AG04450 (cell line): ENCODE measurements around the gene LONP2. TPM values are rescaled to one million over a fixed set of nuclear protein-coding genes. Genes with fewer than 3 reads are reported as not detected.
A peak's percentile ranks its signal among the peaks of the same experiment; 100 is the strongest.

ENCODE experiments used
- CTCF ChIA-PET: fragments of 300-600, 350-600 bp; formaldehyde crosslinking; extraction: SDS; loops from one replicate; lab custom pipeline; 2022; ENCODE audit warnings: antibody characterized with exemption, inconsistent platforms; lab: Charles Lee
- POLR2A ChIA-PET: fragments of 350-600 bp; formaldehyde crosslinking; extraction: SDS; loops from one replicate; lab custom pipeline; 2021; ENCODE audit warnings: antibody characterized with exemption, inconsistent platforms; lab: Yijun Ruan, JAX
- DNase-seq: peaks from one replicate; pipeline ENCODE4 v3.0.0-alpha.2; 2011; ENCODE audit warnings: low read depth, low spot score
- H3K27ac ChIP-seq: one replicate; pipeline ENCODE4 v1.5.1; 2012; ENCODE audit warnings: low read depth, low read length, control low read depth
- H3K27me3 ChIP-seq: one replicate; pipeline ENCODE4 v1.6.0; 2012; ENCODE audit warnings: low read length; ENCODE audit not compliant: control insufficient read depth, insufficient read depth
- H3K4me3 ChIP-seq: 2 replicates; pipeline ENCODE4 v1.5.1; 2011; ENCODE audit warnings: mild to moderate bottlenecking, low read depth, low read length, control low read depth
- H3K9me3 ChIP-seq: 2 replicates; pipeline ENCODE4 v1.5.1; 2012; ENCODE audit warnings: low read length; ENCODE audit not compliant: control insufficient read depth, insufficient read depth
- CTCF ChIP-seq: IDR thresholded peaks from 2 replicates; pipeline ENCODE4 v1.5.1; 2011; ENCODE audit warnings: low read depth, low read length, control low read depth, inconsistent platforms
- polyA plus RNA-seq: library from polyadenylated mRNA; depleted of rRNA; stranded (reverse); fragments of >200 nt; gene quantifications from 2 replicates; pipeline ENCODE4 v1.2.3, GENCODE V29; 2011

The LONP2 gene
- polyA plus RNA-seq, 1 experiment, result 63.7 TPM

- no peak for DNase-seq
- no peaks in the 10 kb centered on the region for H3K9me3 ChIP-seq
- no peak for TF ChIP-seq CTCF
- POLR2A ChIA-PET, result no interaction called here
- CTCF ChIA-PET, result interaction anchor here (1.0 kb wide), 1 partner anchor 9 kb away, joined by 5 read pairs; no protein-coding TSS in a partner anchor
- no peaks in the 10 kb centered on the region for H3K27me3 ChIP-seq
- no peak overlapping the region for H3K27ac ChIP-seq
- H3K4me3 ChIP-seq, result no peak overlapping the region
These were observed 85.0 kb downstream of the LONP2 start for GRCh38 chr16:48329138-48329537.

- ChIA-PET CTCF (no interaction called here), POLR2A (no interaction called here)
- no peak for DNase-seq
These were observed 86.2 kb downstream of the LONP2 start for GRCh38 chr16:48330189-48330840.

GRCh38 chr16:48330841-48331192 lies 86.7 kb downstream of the LONP2 start:
- no peak for TF ChIP-seq CTCF
- CTCF ChIA-PET, result no interaction called here
- Histone ChIP-seq H3K9me3 (no peaks in the 10 kb centered on the region), H3K27ac (no peak overlapping the region), H3K4me3 (no peak overlapping the region), H3K27me3 (no peaks in the 10 kb centered on the region)
- POLR2A ChIA-PET, result no interaction called here
- DNase-seq, result no peak

More at GRCh38 chr16:48330189-48330840, 86.2 kb downstream of the LONP2 start:
- no peak for TF ChIP-seq CTCF
- H3K27ac ChIP-seq, result no peak overlapping the region
- H3K27me3 ChIP-seq, result no peaks in the 10 kb centered on the region
- H3K9me3 ChIP-seq, result no peaks in the 10 kb centered on the region
- H3K4me3 ChIP-seq, result no peak overlapping the region

GRCh38 chr16:48332978-48333377 lies 88.9 kb downstream of the LONP2 start:
- TF ChIP-seq CTCF, result no peak
- Histone ChIP-seq H3K9me3 (no peaks in the 10 kb centered on the region), H3K27ac (no peak overlapping the region), H3K27me3 (no peaks in the 10 kb centered on the region), H3K4me3 (no peak overlapping the region)
- POLR2A ChIA-PET, result no interaction called here
- CTCF ChIA-PET, result no interaction called here
- DNase-seq, result no peak

- Histone ChIP-seq H3K27me3 (no peaks in the 10 kb centered on the region), H3K27ac (no peak overlapping the region), H3K9me3 (no peaks in the 10 kb centered on the region), H3K4me3 (no peak overlapping the region)
- ChIA-PET POLR2A (no interaction called here), CTCF (interaction anchor here (0.7 kb wide), 1 partner anchor 289 kb away, joined by 3 read pairs; no protein-coding TSS in a partner anchor)
- TF ChIP-seq CTCF, result 0 out of 2 replicates have a peak, but pooled peaks have one; percentile 5
- DNase-seq, result no peak
These were observed 90.2 kb downstream of the LONP2 start for GRCh38 chr16:48334325-48334724.
